ENCODE results near the gene HACD2. TPM values are rescaled to one million over a fixed set of nuclear protein-coding genes. Genes with fewer than 3 reads are reported as not detected.
"Not testable (repeated sequence)": the region's sequence is repeated elsewhere in the genome, so short reads cannot be mapped to it uniquely, and the experiment has no call there.

Gene HACD2
- total RNA-seq, 1 donor from 2014 or later: 34.3 TPM

DNA sequence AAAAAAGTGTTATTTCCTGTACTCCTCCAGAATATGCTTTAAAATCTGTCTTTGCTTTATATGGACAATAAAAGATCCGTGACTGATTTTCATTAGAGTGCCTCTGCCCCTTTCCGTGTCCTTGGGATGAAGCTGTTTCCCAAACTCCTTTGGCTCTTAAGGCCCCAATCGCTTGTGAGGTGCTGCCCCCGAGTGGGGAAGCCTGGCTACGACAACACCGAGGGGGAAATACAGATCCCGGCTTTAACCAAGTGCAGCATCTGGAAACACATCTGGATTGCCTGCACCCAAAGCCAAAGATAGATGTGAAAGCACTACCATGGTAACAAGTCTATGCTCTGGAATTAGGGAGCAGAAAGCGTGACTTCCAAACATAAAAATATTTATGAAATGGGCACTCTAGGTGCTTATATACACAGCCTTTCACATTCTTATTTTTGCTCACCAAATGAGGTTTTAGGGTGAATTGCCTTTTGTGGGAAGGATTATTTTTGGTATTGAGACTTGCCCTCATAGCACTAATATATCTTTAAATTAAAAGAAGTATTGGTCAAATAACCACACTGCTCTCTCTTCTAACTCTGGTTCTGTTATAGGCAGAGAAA, 95.4 kb downstream of the HACD2 start:
- no peaks in the 10 kb centered on the region for H3K9me3 Mint-ChIP-seq (ENCODE audit: unreplicated experiment)
- Histone ChIP-seq H3K9ac (ENCODE audit: low read length) (no peak overlapping the region), H3K4me3 (ENCODE audit: insufficient read depth, low read depth, low read length) (no peak overlapping the region), H3K27me3 (ENCODE audit: insufficient read depth, low read length) (no peaks in the 10 kb centered on the region), H4K20me1 (ENCODE audit: insufficient read depth, low read length) (no peaks in the 10 kb centered on the region), H2AFZ (ENCODE audit: low read depth, low read length) (no peak overlapping the region), H3K27ac (ENCODE audit: low read depth, low read length) (no peak overlapping the region), H3K9me3 (ENCODE audit: insufficient read depth, low read depth, low read length) (no peaks in the 10 kb centered on the region), H3K36me3 (ENCODE audit: insufficient read depth, low read length) (no peaks in the 10 kb centered on the region), H3K4me1 (ENCODE audit: insufficient read depth, low read length) (no peaks in the 10 kb centered on the region), H3K4me2 (ENCODE audit: low read length) (no peak overlapping the region), H3K79me2 (ENCODE audit: insufficient read depth, low read length) (no peaks in the 10 kb centered on the region)
- H3K27ac Mint-ChIP-seq (ENCODE audit: unreplicated experiment): no peak overlapping the region
- DNase-seq (ENCODE audit: low read depth): peak; percentile 19
- H3K27me3 Mint-ChIP-seq (ENCODE audit: low read depth, unreplicated experiment): peaks cover 28% of the 10 kb centered on the region
- FAIRE-seq: no peak
- TF ChIP-seq, protein P1, sequence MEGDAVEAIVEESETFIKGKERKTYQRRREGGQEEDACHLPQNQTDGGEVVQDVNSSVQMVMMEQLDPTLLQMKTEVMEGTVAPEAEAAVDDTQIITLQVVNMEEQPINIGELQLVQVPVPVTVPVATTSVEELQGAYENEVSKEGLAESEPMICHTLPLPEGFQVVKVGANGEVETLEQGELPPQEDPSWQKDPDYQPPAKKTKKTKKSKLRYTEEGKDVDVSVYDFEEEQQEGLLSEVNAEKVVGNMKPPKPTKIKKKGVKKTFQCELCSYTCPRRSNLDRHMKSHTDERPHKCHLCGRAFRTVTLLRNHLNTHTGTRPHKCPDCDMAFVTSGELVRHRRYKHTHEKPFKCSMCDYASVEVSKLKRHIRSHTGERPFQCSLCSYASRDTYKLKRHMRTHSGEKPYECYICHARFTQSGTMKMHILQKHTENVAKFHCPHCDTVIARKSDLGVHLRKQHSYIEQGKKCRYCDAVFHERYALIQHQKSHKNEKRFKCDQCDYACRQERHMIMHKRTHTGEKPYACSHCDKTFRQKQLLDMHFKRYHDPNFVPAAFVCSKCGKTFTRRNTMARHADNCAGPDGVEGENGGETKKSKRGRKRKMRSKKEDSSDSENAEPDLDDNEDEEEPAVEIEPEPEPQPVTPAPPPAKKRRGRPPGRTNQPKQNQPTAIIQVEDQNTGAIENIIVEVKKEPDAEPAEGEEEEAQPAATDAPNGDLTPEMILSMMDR (IDR thresholded peaks at IDR 0.05; ENCODE audit: insufficient read depth, low read depth, low read length): peak; percentile 95
- no peak for TF ChIP-seq EZH2 (IDR thresholded peaks at IDR 0.05; ENCODE audit: insufficient read depth, low read length)
- peaks cover 1% of the 10 kb centered on the region for H3K4me1 Mint-ChIP-seq (ENCODE audit: low read depth, unreplicated experiment)
- peaks cover 6% of the 10 kb centered on the region for H3K36me3 Mint-ChIP-seq (ENCODE audit: low read depth, unreplicated experiment)
- H3K4me3 Mint-ChIP-seq (ENCODE audit: unreplicated experiment): no peak overlapping the region

DNA sequence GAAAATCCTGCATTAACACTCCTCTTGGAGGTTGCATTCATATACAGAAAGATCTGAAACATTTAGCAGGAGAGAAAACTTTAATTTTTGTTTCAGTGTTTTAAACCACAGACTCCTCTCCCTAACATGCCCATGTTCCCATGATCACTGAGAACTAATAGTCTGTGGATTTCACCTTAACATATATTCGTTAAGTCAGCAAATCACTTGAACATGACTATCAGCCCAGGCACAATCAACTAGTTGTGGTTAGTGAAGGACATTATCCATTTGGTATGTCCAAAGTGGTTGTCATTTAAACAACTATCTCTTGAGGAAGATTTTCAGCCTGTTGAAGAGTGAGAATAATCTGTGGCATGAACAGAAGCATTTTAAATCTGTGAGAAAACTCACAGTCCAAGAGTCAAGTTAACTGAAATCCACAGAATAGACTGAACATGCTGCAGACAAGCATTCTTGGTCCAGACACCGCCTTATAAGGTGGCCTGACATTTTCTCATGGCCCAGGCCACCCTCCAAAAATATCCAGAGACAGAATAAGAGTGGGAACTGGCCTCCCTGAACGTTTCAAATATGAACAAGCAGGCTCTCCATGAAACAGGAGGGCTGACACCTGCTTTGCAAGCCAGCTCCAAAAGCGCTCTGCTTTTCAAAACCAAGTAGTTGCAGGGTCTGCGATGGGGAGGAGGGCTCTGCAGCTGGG, 96.1 kb downstream of the HACD2 start:
- no peak for FAIRE-seq
- Histone ChIP-seq H4K20me1 (ENCODE audit: insufficient read depth, low read length) (no peaks in the 10 kb centered on the region), H3K27me3 (ENCODE audit: insufficient read depth, low read length) (no peaks in the 10 kb centered on the region), H3K4me3 (ENCODE audit: insufficient read depth, low read depth, low read length) (no peak overlapping the region), H3K27ac (ENCODE audit: low read depth, low read length) (no peak overlapping the region), H3K4me1 (ENCODE audit: insufficient read depth, low read length) (no peaks in the 10 kb centered on the region), H2AFZ (ENCODE audit: low read depth, low read length) (no peak overlapping the region), H3K9me3 (ENCODE audit: insufficient read depth, low read depth, low read length) (no peaks in the 10 kb centered on the region), H3K4me2 (ENCODE audit: low read length) (no peak overlapping the region), H3K79me2 (ENCODE audit: insufficient read depth, low read length) (no peaks in the 10 kb centered on the region), H3K36me3 (ENCODE audit: insufficient read depth, low read length) (no peaks in the 10 kb centered on the region), H3K9ac (ENCODE audit: low read length) (no peak overlapping the region)
- no peak for DNase-seq (ENCODE audit: low read depth)
- H3K27me3 Mint-ChIP-seq (ENCODE audit: low read depth, unreplicated experiment): peaks cover 30% of the 10 kb centered on the region
- no peak overlapping the region for H3K4me3 Mint-ChIP-seq (ENCODE audit: unreplicated experiment)
- H3K9me3 Mint-ChIP-seq (ENCODE audit: unreplicated experiment): no peaks in the 10 kb centered on the region
- H3K4me1 Mint-ChIP-seq (ENCODE audit: low read depth, unreplicated experiment): peaks cover 1% of the 10 kb centered on the region
- TF ChIP-seq EZH2 (IDR thresholded peaks at IDR 0.05; ENCODE audit: insufficient read depth, low read length): no peak
- TF ChIP-seq, protein P1 (IDR thresholded peaks at IDR 0.05; ENCODE audit: insufficient read depth, low read depth, low read length): no peak
- H3K27ac Mint-ChIP-seq (ENCODE audit: unreplicated experiment): no peak overlapping the region
- H3K36me3 Mint-ChIP-seq (ENCODE audit: low read depth, unreplicated experiment): peaks cover 6% of the 10 kb centered on the region

DNA sequence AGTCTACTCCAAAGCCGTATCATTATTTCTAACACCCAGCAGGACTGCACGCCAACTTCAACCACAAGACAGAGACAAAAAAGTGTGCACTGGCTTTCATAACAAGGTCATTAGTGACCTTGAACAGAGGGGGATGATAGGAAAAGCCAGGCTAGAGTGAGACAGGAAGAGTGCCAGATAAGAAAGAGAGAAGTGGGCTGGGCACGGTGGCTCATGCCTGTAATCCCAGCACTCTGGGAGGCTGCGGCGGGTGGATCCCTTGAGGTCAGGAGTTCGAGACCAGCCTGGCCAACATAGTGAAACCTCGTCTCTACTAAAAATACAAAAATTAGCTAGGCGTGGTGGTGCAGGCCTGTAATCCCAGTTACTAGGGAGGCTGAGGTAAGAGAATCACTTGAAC, 97.8 kb downstream of the HACD2 start:
- H3K27me3 ChIP-seq (ENCODE audit: insufficient read depth, low read length); DNase-seq (ENCODE audit: low read depth); H3K4me1 Mint-ChIP-seq (ENCODE audit: low read depth, unreplicated experiment); H3K4me3 Mint-ChIP-seq (ENCODE audit: unreplicated experiment); H3K4me2 ChIP-seq (ENCODE audit: low read length); H3K4me1 ChIP-seq (ENCODE audit: insufficient read depth, low read length); H3K27ac Mint-ChIP-seq (ENCODE audit: unreplicated experiment); H3K9ac ChIP-seq (ENCODE audit: low read length); H3K4me3 ChIP-seq (ENCODE audit: insufficient read depth, low read depth, low read length); H3K36me3 ChIP-seq (ENCODE audit: insufficient read depth, low read length); FAIRE-seq; H3K27ac ChIP-seq (ENCODE audit: low read depth, low read length); H3K36me3 Mint-ChIP-seq (ENCODE audit: low read depth, unreplicated experiment); H3K79me2 ChIP-seq (ENCODE audit: insufficient read depth, low read length); H2AFZ ChIP-seq (ENCODE audit: low read depth, low read length); H4K20me1 ChIP-seq (ENCODE audit: insufficient read depth, low read length); H3K9me3 Mint-ChIP-seq (ENCODE audit: unreplicated experiment); H3K9me3 ChIP-seq (ENCODE audit: insufficient read depth, low read depth, low read length): not testable (repeated sequence)
- H3K27me3 Mint-ChIP-seq (ENCODE audit: low read depth, unreplicated experiment): peaks cover 34% of the 10 kb centered on the region
